GF-D8 (cell line): Measurements from ENCODE around the gene HBA2.
"Not testable (repeated sequence)": the region's sequence is repeated elsewhere in the genome, so short reads cannot be mapped to it uniquely, and the experiment has no call there.

ENCODE experiments used
- DNase-seq: peaks from one replicate; lab custom pipeline; 2025; lab: John Stamatoyannopoulos, UW

HBA2 gene

DNA sequence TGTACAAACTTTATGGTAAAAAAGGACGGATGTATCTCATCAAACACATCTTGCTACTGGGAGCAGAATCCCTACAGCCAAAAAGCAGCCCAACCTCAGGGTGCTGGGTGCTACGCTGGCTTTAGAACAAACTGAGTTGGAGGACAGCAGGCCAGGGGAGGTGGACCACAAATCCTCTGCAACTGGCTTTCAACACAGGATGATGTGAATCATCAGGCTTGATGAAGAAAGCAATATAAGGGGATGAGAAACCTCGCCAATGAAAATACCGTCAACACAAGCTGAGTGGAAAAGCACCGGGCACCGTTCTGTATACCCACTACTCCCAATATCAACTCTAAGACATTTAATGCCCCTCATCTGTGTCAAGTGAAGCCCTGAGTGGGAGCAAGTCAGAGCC, 21.8 kb downstream of the HBA2 start:
- no peak for DNase-seq

DNA sequence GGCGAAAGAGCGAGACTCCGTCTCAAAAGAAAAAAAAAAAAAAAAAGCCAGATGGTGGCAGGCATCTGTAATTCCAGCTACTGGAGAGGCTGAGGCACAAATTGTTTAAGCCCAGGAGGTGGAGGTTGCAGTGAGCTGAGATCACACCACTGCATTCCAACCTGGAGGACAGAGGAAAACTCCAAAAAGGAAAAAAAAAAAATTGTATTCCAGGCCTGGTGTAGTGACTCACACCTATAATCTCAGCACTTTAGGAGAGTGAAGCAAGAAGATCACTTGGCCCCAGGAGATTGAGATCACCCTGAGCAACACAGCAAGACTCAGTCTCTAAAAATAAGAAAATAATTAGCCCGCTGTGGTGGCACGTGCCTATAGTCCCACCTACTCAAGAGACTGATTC, 27.7 kb downstream of the HBA2 start:
- no peak for DNase-seq

GRCh38 chr16:203246-203645, 30.6 kb downstream of the HBA2 start:
- no peak for DNase-seq

DNA sequence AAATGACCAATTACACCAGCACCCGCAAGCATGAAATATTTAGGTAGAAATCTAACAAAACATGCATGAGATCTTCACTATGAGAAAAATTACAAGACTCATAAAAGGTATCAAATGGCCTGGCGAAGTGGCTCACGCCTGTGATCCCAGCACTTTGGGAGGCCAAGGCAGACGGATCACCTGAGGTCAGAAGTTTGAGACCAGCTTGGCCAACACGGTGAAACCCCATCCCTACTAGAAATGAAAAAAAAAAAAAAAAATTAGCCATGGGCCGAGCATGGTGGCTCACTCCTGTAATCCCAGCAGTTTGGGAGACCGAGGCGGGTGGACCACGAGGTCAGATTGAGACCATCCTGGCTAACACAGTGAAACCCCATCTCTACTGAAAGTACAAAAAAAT, 31.4 kb downstream of the HBA2 start:
- DNase-seq: not testable (repeated sequence)

DNA sequence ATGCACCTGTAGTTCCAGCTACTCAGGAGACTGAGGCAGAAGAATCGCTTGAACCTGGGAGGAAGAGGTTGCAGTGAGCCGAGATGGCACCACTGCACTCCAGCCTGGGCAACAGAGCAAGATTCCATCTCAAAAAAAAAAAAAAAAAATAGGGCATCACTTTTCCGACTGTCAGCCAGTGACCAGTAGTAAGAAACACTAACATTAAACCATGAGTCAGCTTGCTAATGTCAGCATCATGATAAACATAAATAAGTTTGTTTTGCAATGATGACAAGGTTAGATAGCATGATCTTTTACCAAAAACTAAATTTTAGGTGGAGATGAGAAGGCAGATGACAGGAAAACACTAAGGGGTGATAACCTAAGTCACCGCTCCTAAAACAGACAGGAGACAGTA, 36.7 kb downstream of the HBA2 start:
- DNase-seq: not testable (repeated sequence)

DNA sequence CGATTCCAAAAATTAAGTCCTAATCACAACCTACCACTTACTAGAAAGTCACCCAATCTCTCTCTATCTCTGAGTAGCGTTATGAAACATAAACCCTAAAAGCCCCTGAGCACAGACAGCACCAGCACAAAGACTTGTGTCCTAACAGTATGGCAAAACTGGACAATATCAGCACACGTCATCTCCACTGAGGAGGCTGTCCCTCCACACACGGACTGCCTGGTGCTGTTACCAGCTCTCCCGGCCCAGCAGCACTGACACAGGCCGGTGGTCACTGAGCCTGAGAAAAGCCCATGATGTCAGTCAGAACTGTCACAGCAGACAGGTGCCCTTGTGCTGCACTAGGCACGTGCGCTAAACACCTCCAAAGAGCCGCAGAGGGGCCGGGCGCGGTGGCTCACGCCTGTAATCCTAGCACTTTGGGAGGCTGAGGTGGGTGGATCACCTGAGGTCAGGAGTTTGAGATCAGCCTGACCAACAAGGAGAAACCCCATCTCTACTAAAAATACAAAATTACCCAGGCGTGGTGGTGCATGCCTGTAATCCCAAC, 39.0 kb downstream of the HBA2 start:
- not testable (repeated sequence) for DNase-seq

DNA sequence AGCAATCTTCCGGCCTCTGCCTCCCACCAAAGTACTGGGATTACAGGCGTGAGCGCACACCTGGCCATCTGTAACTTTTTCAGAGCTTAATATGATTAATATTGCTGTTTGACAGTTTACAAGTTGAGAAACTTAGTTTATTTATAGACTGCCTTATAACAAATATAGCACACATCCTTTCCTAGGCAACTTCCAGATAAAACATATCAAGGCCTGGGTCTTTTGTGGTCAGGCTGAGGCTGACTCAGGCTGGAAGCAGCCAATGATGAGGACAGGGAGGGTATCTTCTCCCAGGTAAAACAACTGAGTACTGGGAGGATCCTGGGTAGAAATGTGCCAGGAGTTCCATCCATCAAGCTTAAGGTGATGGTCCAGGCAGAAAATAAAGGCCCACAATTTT, 40.3 kb downstream of the HBA2 start:
- DNase-seq: no peak

DNA sequence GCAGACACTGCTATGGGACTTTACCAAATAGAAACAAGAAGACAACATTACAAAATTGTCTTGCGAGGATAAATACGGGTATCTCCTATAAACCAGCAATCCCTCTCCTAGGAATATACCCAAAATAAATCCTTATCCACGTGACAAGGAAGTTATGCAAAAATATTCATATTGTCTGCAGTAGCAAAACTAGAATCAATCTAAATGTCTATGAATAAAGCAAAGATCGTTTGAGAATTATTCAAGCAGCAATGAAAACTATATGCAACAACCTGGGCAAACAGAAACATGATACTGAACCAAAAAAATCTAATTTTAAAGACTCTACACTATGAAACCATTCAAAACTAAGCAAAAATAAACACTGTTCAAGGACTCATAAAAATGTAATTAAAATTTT, 47.3 kb downstream of the HBA2 start:
- DNase-seq: no peak
